Activated B cell treated with CpG ODN at 0.5 μM for 24 hours (primary cell): ENCODE data around the gene NOP9. TPM values are rescaled to one million over a fixed set of nuclear protein-coding genes. Genes with fewer than 3 reads are reported as not detected.

Experiments used
- ATAC-seq: fragments of 200-7000 bp; cut with Tn5 transposase; one replicate; pipeline ENCODE4 v1.10.0; 2021; ENCODE audit warnings: low read depth, mild to moderate bottlenecking, moderate library complexity
- CTCF ChIA-PET: fragments of 350-600 bp; sonication (Branson Sonifier 250); formaldehyde crosslinking; loops from one replicate; lab custom pipeline; 2021; ENCODE audit warnings: antibody characterized with exemption; lab: Charles Lee
- POLR2A ChIA-PET: fragments of 350-600 bp; sonication (Branson Sonifier 250); formaldehyde crosslinking; loops from one replicate; lab custom pipeline; 2021; ENCODE audit warnings: antibody characterized with exemption; lab: Charles Lee
- DNase-seq: peaks from one replicate; pipeline ENCODE4 v3.0.0; 2022
- H3K27ac Mint-ChIP-seq: one replicate; pipeline ENCODE4 v1.8.0; 2020; ENCODE audit warnings: mixed read lengths
- H3K27me3 Mint-ChIP-seq: one replicate; pipeline ENCODE4 v1.8.0; 2021; ENCODE audit warnings: mixed read lengths
- H3K36me3 Mint-ChIP-seq: one replicate; pipeline ENCODE4 v1.8.0; 2021; ENCODE audit warnings: low read depth, mixed read lengths
- H3K4me1 Mint-ChIP-seq: one replicate; pipeline ENCODE4 v1.8.0; 2021; ENCODE audit warnings: mixed read lengths
- H3K4me3 Mint-ChIP-seq: one replicate; pipeline ENCODE4 v1.8.0; 2020; ENCODE audit warnings: mild to moderate bottlenecking, mixed read lengths
- H3K9me3 Mint-ChIP-seq: one replicate; pipeline ENCODE4 v1.8.0; 2020; ENCODE audit warnings: mixed read lengths
- intact Hi-C: fragments of 100-400 bp; cut with micrococcal nuclease; formaldehyde crosslinking; loops from one replicate; pipeline ENCODE4 v1.15.1; 2024
- total RNA-seq: library from RNA; stranded (reverse); gene quantifications from 2 replicates; pipeline ENCODE4 v1.2.3, GENCODE V29; 2022
- TF ChIP-seq, protein P1 (sequence below): fragments of 200-600 bp; IDR thresholded peaks from one replicate; pipeline ENCODE4 v1.8.0; 2022; ENCODE audit warnings: antibody characterized with exemption, mild to moderate bottlenecking

NOP9 gene
- total RNA-seq, 1 donor from 2014 or later: 36.4 TPM

DNA sequence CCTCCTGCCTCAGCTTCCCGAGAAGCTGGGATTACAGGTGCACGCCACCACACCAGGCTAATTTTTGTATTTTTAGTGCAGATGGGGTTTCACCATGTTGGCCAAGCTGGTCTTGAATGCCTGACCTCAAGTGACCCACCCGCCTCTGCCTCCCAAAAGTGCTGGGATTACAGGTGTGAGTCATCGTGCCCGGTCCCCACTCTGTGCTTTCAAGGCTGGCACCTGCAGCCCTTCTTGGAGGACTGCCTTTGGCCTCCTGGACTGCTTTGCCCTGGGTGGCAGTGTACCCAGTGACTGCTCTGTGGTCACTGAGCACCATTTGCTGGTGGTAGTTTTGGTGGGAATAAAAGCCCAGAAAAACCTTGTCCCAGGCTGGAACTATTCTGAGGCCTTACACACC lies 12.7 kb upstream of the NOP9 start:
- CTCF ChIA-PET: no interaction called here
- peaks cover 34% of the 10 kb centered on the region for H3K4me1 Mint-ChIP-seq
- TF ChIP-seq, protein P1, sequence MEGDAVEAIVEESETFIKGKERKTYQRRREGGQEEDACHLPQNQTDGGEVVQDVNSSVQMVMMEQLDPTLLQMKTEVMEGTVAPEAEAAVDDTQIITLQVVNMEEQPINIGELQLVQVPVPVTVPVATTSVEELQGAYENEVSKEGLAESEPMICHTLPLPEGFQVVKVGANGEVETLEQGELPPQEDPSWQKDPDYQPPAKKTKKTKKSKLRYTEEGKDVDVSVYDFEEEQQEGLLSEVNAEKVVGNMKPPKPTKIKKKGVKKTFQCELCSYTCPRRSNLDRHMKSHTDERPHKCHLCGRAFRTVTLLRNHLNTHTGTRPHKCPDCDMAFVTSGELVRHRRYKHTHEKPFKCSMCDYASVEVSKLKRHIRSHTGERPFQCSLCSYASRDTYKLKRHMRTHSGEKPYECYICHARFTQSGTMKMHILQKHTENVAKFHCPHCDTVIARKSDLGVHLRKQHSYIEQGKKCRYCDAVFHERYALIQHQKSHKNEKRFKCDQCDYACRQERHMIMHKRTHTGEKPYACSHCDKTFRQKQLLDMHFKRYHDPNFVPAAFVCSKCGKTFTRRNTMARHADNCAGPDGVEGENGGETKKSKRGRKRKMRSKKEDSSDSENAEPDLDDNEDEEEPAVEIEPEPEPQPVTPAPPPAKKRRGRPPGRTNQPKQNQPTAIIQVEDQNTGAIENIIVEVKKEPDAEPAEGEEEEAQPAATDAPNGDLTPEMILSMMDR: no peak

DNA sequence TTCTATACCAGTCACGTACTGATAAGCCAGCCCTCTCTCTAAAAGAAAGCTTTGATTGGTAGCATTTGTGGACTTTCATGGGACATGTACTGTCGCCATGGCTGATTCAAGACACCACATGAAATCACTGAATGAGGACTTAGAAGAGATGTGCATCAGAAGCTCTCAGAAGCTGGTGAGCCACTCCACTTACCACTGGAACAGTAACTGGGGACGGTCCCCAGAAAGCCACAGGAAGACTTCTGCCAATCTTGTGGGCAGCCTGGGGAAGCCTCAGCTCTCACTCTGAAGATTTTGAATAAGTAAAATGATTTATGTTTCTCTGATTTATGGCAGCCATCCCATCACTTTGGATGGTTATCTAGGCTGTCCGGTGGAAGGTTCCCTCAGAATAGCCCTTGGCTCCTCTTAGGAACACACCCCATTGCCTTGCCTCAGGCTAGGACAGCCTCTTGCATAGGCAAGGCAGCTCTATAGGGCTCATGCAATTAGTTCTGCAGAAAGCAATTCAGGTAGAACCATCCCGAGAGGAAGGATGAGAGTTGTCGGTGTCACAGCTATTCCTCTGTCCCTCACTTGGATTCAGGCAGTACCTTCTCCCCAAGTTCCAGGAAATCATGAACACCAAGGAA lies 9.9 kb upstream of the NOP9 start:
- CTCF ChIA-PET: interaction anchor here (0.8 to 2.3 kb wide), 9 partner anchors 9 to 181 kb away, joined by 3 to 17 read pairs (median 5); partner anchors contain the start of genes CIDEB, DHRS1, NOP9 and RABGGTA
- H3K36me3 Mint-ChIP-seq: peaks cover 44% of the 10 kb centered on the region
- H3K4me3 Mint-ChIP-seq: peak overlapping the region; percentile 15
- H3K27ac Mint-ChIP-seq: peak overlapping the region; percentile 70
- H3K9me3 Mint-ChIP-seq: no peaks in the 10 kb centered on the region
- intact Hi-C loops: loop anchor here (1.0 kb wide), 2 partner anchors 10 to 18 kb away; partner anchors contain the start of gene RABGGTA
- ATAC-seq (peak; percentile 97), DNase-seq (no peak)
- H3K4me1 Mint-ChIP-seq: peaks cover 27% of the 10 kb centered on the region
- TF ChIP-seq, protein P1: no peak
- POLR2A ChIA-PET: interaction anchor here (0.6 to 5.8 kb wide), 15 partner anchors 10 to 195 kb away, joined by 3 to 61 read pairs (median 4); partner anchors contain the start of genes CIDEB, DCAF11, DHRS1 and EMC9
- no peaks in the 10 kb centered on the region for H3K27me3 Mint-ChIP-seq

More for the DNA sequence above, 12.7 kb upstream of the NOP9 start:
- POLR2A ChIA-PET: interaction anchor here (1.0 to 1.4 kb wide), 2 partner anchors 16 to 44 kb away, joined by 3 read pairs; partner anchors contain the start of genes RABGGTA and TINF2
- Mint-ChIP-seq H3K4me3 (no peak overlapping the region), H3K9me3 (no peaks in the 10 kb centered on the region), H3K36me3 (peaks cover 29% of the 10 kb centered on the region), H3K27ac (no peak overlapping the region), H3K27me3 (no peaks in the 10 kb centered on the region)
- ATAC-seq (no peak), DNase-seq (no peak)
- intact Hi-C loops: no loop called here

DNA sequence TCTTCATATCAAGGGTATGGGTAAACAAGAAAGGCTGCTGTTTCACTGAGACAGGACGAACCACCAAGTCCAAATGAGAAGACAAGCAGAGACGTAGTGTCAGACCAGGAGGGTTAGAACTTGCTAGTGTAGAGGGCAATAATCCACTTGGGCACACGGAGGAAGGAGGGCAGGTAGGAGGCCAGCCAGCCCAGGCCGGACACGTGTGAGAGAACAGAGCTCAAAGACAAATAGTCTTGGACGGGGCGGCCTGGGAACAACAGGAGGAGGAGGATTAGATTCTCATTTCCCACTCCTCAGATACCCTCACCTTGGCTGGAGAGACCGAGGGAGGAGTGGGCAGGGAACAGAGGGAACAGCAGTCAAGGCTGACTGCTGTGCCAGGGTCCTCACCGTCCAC lies 8.9 kb upstream of the NOP9 start:
- DNase-seq: no peak
- intact Hi-C loops: no loop called here
- Mint-ChIP-seq H3K4me1 (peaks cover 27% of the 10 kb centered on the region), H3K27me3 (no peaks in the 10 kb centered on the region), H3K4me3 (no peak overlapping the region), H3K9me3 (no peaks in the 10 kb centered on the region), H3K27ac (no peak overlapping the region), H3K36me3 (peaks cover 52% of the 10 kb centered on the region)
- TF ChIP-seq, protein P1: no peak
- ATAC-seq: no peak
- CTCF ChIA-PET: interaction anchor here (1.1 to 2.3 kb wide), 6 partner anchors 8 to 182 kb away, joined by 3 to 17 read pairs (median 10); partner anchors contain the start of genes CIDEB, DHRS1, NOP9 and RABGGTA
- POLR2A ChIA-PET: interaction anchor here (1.0 to 5.8 kb wide), 8 partner anchors 11 to 155 kb away, joined by 3 to 61 read pairs (median 16); partner anchors contain the start of genes EMC9, MDP1, PSME1 and RABGGTA

DNA sequence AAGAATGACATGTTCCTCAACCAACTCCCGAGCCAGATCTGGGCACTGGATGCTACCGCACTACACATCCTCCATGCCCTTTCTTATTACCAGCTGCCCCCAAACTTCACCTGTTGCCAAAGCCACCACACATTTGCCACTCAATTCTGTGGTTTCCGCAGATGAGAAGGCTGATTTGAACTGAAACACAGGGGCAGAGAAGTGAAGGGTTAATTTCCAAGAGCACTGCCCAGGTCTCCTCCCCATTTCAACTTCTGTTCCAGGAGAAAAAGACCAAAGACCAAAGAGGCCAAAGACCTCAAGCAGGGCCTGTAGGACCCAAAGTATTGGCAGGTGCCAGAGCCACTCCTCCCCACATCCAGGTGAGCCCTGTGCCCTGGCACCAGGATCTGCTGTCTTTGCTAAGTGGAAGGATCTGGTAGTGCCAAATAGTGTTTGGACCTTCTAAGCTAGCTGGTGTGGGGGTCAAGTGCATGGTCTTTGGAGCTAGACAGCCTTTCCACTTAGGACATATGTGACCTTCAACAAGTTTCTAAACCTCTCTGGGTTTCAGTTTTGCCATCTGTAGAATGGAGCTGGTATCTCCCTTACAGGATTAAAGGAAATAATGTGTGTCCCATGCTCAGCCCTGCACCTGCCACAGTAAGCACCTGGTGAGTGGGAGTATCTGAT lies 8.1 kb upstream of the NOP9 start:
- TF ChIP-seq, protein P1: no peak
- ATAC-seq (no peak), DNase-seq (no peak)
- intact Hi-C loops: no loop called here
- Mint-ChIP-seq H3K27me3 (no peaks in the 10 kb centered on the region), H3K36me3 (peaks cover 60% of the 10 kb centered on the region), H3K27ac (no peak overlapping the region), H3K4me1 (peaks cover 34% of the 10 kb centered on the region), H3K9me3 (no peaks in the 10 kb centered on the region), H3K4me3 (no peak overlapping the region)
- ChIA-PET CTCF (interaction anchor here (0.7 to 1.5 kb wide), 4 partner anchors 12 to 153 kb away, joined by 3 to 6 read pairs (median 4); partner anchors contain the start of genes CIDEB and TINF2), POLR2A (interaction anchor here (1.0 to 5.8 kb wide), 5 partner anchors 9 to 49 kb away, joined by 3 to 61 read pairs (median 20); partner anchors contain the start of genes RABGGTA and TINF2)
